PC-9 (cell line): Measurements from ENCODE around the gene FOXD4L6.
"Not testable (repeated sequence)": the region's sequence is repeated elsewhere in the genome, so short reads cannot be mapped to it uniquely, and the experiment has no call there.

Experiments used
- EZH2 ChIP-seq: fragments of 200-600 bp; sonication (generic); IDR thresholded peaks from 2 replicates; pipeline ENCODE4 v1.8.0; 2017; ENCODE audit warnings: antibody characterized with exemption, low read depth
- TF ChIP-seq, protein P1 (sequence below): fragments of 200-600 bp; sonication (generic); conservative IDR thresholded peaks from 2 replicates; pipeline ENCODE4 v1.6.1; 2017; ENCODE audit warnings: mixed run types, antibody characterized with exemption, mild to moderate bottlenecking, moderate library complexity

DNA sequence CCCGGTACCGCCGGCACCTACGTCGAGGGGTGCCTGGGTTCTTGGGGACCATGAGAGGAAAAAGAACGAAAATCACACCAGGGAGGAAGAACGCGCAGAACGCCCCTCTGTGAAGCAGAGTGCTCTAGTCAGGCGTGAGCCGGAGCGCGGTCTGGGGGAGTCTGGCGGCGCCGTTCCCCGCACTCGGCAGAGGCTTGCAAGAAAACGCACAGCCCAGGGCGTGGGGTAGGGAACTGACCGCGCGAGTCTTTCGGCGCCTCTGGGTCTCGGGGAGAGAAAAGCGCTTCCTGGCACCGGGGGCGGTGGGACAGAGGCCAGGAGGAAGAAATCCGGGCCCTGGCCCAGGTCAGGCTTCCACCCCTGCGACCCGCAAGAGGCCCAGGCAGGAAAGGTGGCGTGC, 4.7 kb downstream of the FOXD4L6 start:
- TF ChIP-seq, protein P1, sequence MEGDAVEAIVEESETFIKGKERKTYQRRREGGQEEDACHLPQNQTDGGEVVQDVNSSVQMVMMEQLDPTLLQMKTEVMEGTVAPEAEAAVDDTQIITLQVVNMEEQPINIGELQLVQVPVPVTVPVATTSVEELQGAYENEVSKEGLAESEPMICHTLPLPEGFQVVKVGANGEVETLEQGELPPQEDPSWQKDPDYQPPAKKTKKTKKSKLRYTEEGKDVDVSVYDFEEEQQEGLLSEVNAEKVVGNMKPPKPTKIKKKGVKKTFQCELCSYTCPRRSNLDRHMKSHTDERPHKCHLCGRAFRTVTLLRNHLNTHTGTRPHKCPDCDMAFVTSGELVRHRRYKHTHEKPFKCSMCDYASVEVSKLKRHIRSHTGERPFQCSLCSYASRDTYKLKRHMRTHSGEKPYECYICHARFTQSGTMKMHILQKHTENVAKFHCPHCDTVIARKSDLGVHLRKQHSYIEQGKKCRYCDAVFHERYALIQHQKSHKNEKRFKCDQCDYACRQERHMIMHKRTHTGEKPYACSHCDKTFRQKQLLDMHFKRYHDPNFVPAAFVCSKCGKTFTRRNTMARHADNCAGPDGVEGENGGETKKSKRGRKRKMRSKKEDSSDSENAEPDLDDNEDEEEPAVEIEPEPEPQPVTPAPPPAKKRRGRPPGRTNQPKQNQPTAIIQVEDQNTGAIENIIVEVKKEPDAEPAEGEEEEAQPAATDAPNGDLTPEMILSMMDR: not testable (repeated sequence)
- not testable (repeated sequence) for TF ChIP-seq EZH2
